IMR-90 (cell line): Measurements from ENCODE around the gene SDK1.
"Not testable (repeated sequence)": the region's sequence is repeated elsewhere in the genome, so short reads cannot be mapped to it uniquely, and the experiment has no call there.

Experiments used
- RCOR1 ChIP-seq: IDR thresholded peaks from 2 replicates; pipeline ENCODE4 v1.6.1; 2012; ENCODE audit warnings: mild to moderate bottlenecking, low read length, improper control_type of control experiment; ENCODE audit not compliant: insufficient replicate concordance
- TF ChIP-seq, protein P1 (sequence below): conservative IDR thresholded peaks from 2 replicates; pipeline ENCODE4 v1.5.1; 2012; ENCODE audit warnings: mild to moderate bottlenecking, low read depth, low read length, improper control_type of control experiment

DNA sequence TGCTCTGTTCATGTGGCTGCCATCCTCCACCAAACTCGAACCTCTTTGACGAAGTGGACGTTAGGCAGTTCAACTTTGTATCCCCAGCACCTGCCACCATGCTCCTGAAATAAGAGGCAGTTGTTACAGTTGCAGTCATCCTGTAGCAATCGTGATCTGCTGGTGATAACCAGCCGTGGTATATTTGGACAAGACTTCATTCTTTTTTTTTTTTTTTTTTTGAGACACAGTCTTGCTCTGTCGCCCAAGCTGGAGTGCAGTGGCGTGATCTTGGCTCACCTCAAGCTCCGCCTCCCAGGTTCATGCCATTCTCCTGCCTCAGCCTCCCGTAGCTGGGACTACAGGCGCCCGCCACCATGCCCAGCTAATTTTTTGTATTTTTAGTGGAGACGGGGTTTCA lies 640.7 kb downstream of the SDK1 start:
- TF ChIP-seq RCOR1, result not testable (repeated sequence)
- TF ChIP-seq, protein P1, sequence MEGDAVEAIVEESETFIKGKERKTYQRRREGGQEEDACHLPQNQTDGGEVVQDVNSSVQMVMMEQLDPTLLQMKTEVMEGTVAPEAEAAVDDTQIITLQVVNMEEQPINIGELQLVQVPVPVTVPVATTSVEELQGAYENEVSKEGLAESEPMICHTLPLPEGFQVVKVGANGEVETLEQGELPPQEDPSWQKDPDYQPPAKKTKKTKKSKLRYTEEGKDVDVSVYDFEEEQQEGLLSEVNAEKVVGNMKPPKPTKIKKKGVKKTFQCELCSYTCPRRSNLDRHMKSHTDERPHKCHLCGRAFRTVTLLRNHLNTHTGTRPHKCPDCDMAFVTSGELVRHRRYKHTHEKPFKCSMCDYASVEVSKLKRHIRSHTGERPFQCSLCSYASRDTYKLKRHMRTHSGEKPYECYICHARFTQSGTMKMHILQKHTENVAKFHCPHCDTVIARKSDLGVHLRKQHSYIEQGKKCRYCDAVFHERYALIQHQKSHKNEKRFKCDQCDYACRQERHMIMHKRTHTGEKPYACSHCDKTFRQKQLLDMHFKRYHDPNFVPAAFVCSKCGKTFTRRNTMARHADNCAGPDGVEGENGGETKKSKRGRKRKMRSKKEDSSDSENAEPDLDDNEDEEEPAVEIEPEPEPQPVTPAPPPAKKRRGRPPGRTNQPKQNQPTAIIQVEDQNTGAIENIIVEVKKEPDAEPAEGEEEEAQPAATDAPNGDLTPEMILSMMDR, result not testable (repeated sequence)
